GM12872 (cell line): ENCODE measurements around the gene MT1H.

Experiments
- TF ChIP-seq, protein P1 (sequence below): IDR thresholded peaks from 3 replicates; pipeline ENCODE4 v1.5.1; 2011; ENCODE audit warnings: low read depth, mild to moderate bottlenecking, low read length, moderate library complexity; ENCODE audit not compliant: insufficient read depth

Gene MT1H

DNA sequence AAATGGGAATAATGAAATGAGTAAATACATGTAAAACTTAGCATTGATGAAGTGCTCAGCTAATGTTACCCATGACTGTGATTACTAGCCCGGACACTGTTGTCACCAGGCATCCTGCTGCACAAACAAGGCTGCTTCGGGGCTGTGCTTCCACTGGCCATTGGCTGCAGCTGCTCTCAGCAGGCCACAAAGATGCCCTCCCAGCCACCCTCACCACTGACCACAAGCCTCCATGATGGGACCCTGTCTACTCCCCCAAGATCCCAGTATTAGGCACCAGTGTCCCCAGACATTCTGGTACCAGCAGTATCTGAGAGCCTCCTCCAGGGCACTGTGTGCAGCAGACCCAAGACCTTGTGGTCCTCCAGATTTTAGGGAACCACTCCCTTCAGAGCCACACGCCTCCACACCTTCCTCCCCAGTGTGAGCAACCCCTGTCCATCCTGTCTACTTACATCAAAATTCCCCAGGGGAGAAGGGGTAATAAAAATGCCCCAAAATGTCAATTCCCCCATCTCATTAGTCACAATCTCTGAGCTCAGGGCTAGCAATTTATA is 40.6 kb downstream of the MT1H start:
- TF ChIP-seq, protein P1, sequence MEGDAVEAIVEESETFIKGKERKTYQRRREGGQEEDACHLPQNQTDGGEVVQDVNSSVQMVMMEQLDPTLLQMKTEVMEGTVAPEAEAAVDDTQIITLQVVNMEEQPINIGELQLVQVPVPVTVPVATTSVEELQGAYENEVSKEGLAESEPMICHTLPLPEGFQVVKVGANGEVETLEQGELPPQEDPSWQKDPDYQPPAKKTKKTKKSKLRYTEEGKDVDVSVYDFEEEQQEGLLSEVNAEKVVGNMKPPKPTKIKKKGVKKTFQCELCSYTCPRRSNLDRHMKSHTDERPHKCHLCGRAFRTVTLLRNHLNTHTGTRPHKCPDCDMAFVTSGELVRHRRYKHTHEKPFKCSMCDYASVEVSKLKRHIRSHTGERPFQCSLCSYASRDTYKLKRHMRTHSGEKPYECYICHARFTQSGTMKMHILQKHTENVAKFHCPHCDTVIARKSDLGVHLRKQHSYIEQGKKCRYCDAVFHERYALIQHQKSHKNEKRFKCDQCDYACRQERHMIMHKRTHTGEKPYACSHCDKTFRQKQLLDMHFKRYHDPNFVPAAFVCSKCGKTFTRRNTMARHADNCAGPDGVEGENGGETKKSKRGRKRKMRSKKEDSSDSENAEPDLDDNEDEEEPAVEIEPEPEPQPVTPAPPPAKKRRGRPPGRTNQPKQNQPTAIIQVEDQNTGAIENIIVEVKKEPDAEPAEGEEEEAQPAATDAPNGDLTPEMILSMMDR, result no peak

DNA sequence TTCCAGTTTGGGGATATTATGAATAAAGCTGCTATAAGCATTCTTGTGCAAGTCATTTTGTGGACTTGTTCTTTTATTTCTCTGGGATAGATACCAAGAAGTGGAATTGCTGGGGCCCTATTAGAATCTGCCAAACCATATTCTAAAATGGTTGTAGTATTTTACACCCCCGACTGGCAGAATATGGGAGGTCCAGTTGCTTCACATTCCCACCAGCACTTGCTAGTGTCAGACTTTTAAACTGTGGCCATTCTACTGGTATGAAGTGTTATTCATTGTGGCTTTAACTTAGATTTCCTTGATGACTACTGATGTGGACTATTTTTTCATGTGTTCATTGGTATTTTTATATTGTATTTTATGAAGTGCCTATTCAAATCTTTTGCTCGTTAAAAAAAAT is 42.2 kb downstream of the MT1H start:
- TF ChIP-seq, protein P1, result no peak

DNA sequence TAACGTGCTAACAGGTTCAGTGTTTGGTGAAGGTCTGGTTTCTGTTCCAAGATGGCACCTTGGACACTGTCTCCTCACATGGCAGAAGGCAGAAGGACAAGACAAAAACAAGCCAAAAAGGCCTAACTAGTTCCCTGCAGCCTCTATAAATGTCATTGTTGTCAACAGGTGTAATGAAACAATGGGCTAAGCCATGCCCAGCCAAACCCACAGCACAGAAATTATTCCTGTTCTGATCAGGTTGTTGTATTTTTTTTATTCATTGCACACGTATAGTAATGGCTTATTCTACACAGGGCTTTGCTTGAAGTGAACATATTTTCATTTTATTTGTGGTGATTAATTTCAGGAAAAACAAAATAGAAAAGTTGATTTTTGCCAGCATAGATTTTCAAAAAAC is 44.2 kb downstream of the MT1H start:
- TF ChIP-seq, protein P1, result no peak

DNA sequence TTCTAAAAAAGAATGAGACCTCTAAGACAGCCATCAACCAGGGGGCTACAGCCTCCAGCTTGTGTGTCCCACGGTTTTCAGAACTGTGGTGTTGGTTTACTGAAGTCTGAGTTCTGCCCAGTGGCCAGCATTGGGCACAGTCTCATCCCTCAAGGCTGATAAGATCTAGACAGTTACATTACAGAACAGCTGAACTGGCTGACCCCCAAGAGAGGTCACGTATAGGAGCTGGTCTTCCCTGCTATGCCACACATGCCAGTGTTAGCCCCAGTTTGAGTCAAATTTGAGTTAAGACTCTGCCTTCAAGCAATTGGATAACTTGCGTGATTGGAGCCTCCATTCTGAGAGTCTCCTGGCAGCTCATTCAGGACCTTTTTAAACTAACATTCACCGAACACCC is 45.5 kb downstream of the MT1H start:
- TF ChIP-seq, protein P1, result no peak

DNA sequence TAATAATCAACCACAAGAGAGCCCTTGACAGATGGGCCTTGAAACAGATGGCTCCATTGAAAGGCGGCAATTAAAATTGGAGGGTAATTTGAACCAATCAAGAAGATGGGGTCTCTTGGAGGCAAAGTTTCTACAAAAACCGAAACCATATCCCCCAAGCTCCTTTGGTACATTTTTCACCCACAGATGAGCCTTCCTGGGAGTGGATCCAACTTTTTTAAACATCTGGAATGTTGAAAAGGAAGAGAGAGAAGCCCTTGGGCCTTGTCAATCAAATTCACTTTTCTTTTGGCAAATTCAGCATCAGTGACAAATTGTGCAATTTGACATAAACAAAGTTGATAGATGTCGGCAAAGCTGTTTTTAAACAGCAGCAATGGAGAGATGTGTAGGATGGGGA is 47.1 kb downstream of the MT1H start:
- TF ChIP-seq, protein P1, result no peak
